SJSA1 (cell line): Measurements from ENCODE around the gene SPHKAP. TPM values are rescaled to one million over a fixed set of nuclear protein-coding genes. Genes with fewer than 3 reads are reported as not detected.
"Not testable (repeated sequence)": the region's sequence is repeated elsewhere in the genome, so short reads cannot be mapped to it uniquely, and the experiment has no call there.

Experiments
- DNase-seq, 2 experiments: peaks; one replicate each; pipeline ENCODE4 v3.0.0-alpha.2; 2015 to 2020; ENCODE audit warnings: low spot score in 2 of 2, low read depth in 1 of 2
- H3K27ac ChIP-seq: fragments of 250-450 bp; sonication (Bioruptor Pico); 2 replicates; pipeline ENCODE4 v1.5.1; 2020; ENCODE audit warnings: mild to moderate bottlenecking, moderate library complexity
- H3K27me3 ChIP-seq: fragments of 250-450 bp; sonication (Bioruptor Pico); replicated peaks from 2 replicates; pipeline ENCODE4 v1.5.1; 2020; ENCODE audit warnings: mild to moderate bottlenecking, moderate library complexity
- H3K36me3 ChIP-seq: fragments of 250-450 bp; sonication (Bioruptor Pico); 2 replicates; pipeline ENCODE4 v1.5.1; 2020; ENCODE audit warnings: mild to moderate bottlenecking
- H3K4me1 ChIP-seq: fragments of 250-450 bp; sonication (Bioruptor Pico); replicated peaks from 2 replicates; pipeline ENCODE4 v1.6.1; 2021; ENCODE audit warnings: mild to moderate bottlenecking
- H3K4me3 ChIP-seq: fragments of 250-450 bp; sonication (Bioruptor Pico); 2 replicates; pipeline ENCODE4 v1.5.1; 2020; ENCODE audit warnings: mild to moderate bottlenecking
- H3K9me3 ChIP-seq: fragments of 250-450 bp; sonication (Bioruptor Pico); replicated peaks from 2 replicates; pipeline ENCODE4 v1.5.1; 2020; ENCODE audit warnings: mild to moderate bottlenecking
- total RNA-seq: library from RNA; depleted of rRNA; stranded (reverse); fragments of >200 nt; shearing (Covaris generic); gene quantifications from 2 replicates; pipeline ENCODE4 v1.2.3, GENCODE V29; 2014; rRNA removed

The SPHKAP gene, protein sequence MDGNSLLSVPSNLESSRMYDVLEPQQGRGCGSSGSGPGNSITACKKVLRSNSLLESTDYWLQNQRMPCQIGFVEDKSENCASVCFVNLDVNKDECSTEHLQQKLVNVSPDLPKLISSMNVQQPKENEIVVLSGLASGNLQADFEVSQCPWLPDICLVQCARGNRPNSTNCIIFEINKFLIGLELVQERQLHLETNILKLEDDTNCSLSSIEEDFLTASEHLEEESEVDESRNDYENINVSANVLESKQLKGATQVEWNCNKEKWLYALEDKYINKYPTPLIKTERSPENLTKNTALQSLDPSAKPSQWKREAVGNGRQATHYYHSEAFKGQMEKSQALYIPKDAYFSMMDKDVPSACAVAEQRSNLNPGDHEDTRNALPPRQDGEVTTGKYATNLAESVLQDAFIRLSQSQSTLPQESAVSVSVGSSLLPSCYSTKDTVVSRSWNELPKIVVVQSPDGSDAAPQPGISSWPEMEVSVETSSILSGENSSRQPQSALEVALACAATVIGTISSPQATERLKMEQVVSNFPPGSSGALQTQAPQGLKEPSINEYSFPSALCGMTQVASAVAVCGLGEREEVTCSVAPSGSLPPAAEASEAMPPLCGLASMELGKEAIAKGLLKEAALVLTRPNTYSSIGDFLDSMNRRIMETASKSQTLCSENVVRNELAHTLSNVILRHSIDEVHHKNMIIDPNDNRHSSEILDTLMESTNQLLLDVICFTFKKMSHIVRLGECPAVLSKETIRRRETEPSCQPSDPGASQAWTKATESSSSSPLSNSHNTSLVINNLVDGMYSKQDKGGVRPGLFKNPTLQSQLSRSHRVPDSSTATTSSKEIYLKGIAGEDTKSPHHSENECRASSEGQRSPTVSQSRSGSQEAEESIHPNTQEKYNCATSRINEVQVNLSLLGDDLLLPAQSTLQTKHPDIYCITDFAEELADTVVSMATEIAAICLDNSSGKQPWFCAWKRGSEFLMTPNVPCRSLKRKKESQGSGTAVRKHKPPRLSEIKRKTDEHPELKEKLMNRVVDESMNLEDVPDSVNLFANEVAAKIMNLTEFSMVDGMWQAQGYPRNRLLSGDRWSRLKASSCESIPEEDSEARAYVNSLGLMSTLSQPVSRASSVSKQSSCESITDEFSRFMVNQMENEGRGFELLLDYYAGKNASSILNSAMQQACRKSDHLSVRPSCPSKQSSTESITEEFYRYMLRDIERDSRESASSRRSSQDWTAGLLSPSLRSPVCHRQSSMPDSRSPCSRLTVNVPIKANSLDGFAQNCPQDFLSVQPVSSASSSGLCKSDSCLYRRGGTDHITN (N-terminal part only)
- total RNA-seq, result not detected in 2 replicates

DNA sequence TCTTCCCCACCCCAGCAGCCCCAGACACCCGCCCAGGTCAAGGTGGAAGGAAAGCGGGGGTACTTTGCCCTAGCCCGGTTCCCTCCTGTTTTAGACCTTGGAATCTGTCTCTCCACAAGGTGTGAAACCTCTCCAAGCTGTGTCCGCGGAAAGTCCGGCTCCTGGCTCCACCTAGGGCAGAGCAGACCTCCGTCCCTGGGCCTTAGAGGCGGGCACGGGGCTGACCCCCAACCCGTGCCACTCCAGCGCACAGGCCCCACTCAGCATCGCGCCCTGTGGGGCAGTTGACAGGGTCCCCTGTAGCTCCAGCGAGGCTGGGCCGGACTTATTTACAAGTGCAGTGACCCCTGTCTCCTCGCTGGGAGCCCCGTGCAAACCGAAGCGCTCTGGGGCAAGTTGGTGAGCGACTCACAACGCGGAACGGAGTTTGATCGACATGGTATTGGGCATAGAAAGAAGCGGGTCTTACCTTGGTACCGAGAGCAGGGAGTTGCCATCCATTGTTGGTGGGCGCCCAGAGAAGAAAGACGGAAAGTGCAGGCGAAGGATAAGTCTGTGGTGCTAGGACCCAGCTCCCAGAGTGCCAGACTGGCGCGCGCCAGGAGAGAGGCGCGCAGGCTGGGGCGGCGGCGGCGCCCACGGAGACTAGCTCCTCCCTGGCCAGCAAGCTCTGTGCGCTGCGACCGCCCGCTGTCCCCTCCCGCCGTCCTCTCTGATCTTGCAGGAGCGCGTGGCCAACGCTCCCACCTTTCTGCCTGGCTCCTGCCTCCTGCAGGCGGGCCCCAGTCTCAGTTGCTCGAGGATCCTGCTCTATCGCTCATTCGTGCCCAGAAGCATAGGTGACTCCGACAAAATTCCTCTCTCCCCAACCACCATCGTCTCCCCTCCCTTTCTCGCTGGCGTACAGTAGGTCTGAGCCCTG lies at the start of gene SPHKAP:
Gene SPHKAP, minus strand, starts transcription at position 590 of the 922 bp plus-strand sequence. Its CDS starts 89 bp downstream, at position 501.
- Histone ChIP-seq H3K36me3 (no peaks in the 10 kb centered on the region), H3K4me3 (no peak within 1 kb of the TSS), H3K9me3 (0 out of 2 replicates have a peak, but pooled peaks cover 3% of the 10 kb centered on the region), H3K27ac (no peak within 1 kb of the TSS), H3K4me1 (no peaks in the 10 kb centered on the region), H3K27me3 (no peaks in the 10 kb centered on the region)
- DNase-seq, result no peak

DNA sequence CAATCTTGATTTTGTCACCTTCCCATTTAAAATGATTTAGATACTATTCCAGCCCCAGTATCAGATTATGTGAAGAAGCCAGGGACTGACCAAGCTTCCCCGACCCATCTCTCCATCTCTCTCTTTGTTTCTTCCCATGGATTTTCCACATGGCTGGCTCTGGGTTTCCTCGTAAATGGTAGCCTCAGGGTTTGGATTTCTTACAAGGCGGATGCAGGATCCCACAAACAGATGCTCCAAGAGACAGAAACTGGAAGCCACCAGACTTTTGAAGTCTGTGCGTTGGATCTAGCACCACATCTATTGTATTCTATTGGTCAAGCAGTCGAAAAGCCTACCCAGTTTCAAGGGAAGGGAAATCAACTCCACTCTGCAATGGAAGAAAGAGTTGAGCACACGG lies 46.0 kb upstream of the SPHKAP start:
- no peaks in the 10 kb centered on the region for H3K27me3 ChIP-seq
- no peaks in the 10 kb centered on the region for H3K36me3 ChIP-seq
- DNase-seq, result no peak
- H3K27ac ChIP-seq, result no peak overlapping the region
- no peaks in the 10 kb centered on the region for H3K9me3 ChIP-seq
- H3K4me3 ChIP-seq, result no peak overlapping the region
- no peaks in the 10 kb centered on the region for H3K4me1 ChIP-seq

DNA sequence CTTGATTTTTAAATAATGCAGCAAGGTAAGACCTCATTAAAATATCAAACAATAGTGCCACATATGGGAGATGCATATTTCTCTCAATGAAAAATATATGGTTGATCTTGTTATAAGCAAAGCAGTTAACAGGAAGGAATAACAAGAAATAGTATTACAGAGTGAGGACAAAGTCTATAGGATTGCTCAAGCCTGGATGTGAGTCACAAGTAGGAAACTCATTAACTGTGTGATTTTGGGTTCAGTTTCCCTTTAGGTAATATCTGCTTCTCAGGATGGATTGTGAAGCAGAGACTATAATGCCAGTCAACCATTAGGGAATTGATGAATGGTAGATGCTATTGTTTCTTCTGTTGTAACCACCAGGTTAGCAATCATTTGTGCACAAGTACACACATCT lies 42.9 kb upstream of the SPHKAP start:
- no peaks in the 10 kb centered on the region for H3K36me3 ChIP-seq
- no peaks in the 10 kb centered on the region for H3K9me3 ChIP-seq
- no peak overlapping the region for H3K27ac ChIP-seq
- DNase-seq, result no peak
- no peak overlapping the region for H3K4me3 ChIP-seq
- no peaks in the 10 kb centered on the region for H3K27me3 ChIP-seq
- H3K4me1 ChIP-seq, result no peaks in the 10 kb centered on the region

DNA sequence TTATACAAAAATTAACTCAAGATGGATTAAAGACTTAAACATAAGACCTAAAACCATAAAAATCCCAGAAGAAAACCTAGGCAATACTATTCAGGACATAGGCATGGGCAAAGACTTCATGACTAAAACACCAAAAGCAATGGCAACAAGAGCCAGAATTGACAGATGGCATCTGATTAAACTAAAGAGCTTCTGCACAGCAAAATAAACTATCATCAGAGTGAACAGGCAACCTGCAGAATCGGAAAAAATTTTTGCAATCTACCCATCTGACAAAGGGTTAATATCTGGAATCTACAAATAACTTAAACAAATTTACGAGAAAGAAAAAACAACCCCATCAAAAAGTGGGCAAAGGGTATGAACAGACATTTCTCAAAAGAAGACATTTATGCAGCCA lies 37.1 kb upstream of the SPHKAP start:
- H3K27me3 ChIP-seq, H3K9me3 ChIP-seq, H3K27ac ChIP-seq, DNase-seq, H3K4me3 ChIP-seq, H3K4me1 ChIP-seq, H3K36me3 ChIP-seq: not testable (repeated sequence)

DNA sequence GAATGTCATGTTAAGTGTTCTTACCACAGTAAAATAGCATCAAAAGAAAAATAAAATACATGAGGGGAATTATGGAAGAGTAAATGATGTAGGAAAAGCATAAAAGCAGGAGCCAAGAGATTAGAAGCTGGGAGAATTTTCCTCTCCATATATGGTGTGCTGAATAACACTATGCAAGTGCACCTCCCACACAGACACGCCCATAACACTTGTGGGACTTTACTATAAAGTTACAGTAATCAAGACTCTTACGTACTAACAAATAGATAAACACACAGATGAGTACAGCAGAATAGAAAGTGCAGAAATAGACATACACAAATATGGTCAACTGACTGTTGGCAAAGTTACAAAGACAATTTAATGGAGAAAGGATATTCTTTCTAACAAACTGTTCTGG lies 16.0 kb upstream of the SPHKAP start:
- Histone ChIP-seq H3K27ac (no peak overlapping the region), H3K27me3 (no peaks in the 10 kb centered on the region), H3K4me1 (no peaks in the 10 kb centered on the region), H3K4me3 (no peak overlapping the region), H3K9me3 (peaks cover 9% of the 10 kb centered on the region; the same call in 1 of the 2 replicates), H3K36me3 (no peaks in the 10 kb centered on the region)
- DNase-seq, result no peak

DNA sequence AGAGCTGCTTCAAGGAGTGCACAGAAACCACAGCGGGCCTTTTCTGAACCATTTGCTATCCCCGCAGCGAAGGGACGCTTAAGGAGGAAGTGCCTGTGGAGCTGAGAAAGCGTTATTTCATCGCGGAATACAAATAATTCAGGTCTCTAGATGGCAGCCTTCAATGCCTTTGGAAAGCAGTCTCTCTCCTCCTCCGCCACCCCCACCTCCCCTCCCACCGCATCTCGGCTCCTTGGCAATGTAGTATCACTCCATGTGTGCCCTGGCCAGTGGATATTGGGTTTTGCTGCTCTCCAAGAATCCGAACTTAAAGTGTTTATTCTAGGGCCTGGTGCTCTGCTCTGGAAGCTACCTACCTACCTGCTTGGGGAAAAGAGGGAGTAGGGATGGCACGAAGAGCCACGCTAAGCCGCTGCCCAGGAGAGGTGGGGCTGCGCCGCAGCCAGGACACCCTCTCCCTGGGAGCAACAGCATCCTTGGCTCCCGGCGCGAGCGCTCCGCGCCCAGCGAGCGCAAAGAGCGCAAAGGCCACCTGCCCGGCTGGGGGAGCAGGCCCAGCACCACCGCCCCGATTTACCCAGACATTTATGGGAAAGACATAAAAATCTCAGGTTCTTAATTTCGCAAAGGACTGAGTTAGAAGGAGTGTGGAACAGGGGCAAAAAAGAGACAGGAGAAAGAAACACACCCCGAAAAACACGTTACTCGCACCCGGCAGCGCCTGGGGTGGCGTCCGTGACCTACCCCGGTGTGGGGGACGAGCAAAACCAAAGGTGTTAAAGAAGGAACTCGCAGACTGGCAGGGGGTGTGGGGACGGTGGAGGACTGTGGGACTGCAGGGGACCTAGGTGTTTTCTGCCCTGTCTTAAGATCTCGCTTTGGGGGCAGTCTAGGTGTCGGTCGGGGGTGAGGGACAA lies 1.0 kb downstream of the SPHKAP start:
- Histone ChIP-seq H3K9me3 (0 out of 2 replicates have a peak, but pooled peaks cover 3% of the 10 kb centered on the region), H3K4me3 (no peak overlapping the region), H3K4me1 (no peaks in the 10 kb centered on the region), H3K27ac (no peak overlapping the region), H3K36me3 (no peaks in the 10 kb centered on the region), H3K27me3 (no peaks in the 10 kb centered on the region)
- no peak for DNase-seq

DNA sequence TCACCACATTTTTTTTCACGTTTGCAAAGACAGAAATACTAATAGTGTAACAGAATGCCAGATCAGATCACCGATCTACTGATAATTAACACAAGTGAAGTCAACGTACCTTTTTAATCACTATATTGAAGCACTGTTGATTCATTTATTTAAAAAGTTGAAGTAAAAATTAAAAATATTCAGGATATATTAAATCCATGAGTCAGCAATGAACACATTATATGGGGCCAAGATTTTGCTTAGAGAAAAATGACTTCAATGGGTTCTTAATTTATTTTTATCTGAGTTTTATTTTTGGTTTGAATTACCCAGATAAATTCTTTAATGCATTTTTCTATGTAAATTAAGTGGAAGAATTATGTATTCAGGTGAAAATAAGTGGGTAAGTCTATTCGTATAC lies 14.2 kb downstream of the SPHKAP start:
- Histone ChIP-seq H3K27ac (no peak overlapping the region), H3K27me3 (no peaks in the 10 kb centered on the region), H3K4me3 (no peak overlapping the region), H3K9me3 (0 out of 2 replicates have a peak, but pooled peaks cover 4% of the 10 kb centered on the region), H3K4me1 (no peaks in the 10 kb centered on the region), H3K36me3 (no peaks in the 10 kb centered on the region)
- no peak for DNase-seq

DNA sequence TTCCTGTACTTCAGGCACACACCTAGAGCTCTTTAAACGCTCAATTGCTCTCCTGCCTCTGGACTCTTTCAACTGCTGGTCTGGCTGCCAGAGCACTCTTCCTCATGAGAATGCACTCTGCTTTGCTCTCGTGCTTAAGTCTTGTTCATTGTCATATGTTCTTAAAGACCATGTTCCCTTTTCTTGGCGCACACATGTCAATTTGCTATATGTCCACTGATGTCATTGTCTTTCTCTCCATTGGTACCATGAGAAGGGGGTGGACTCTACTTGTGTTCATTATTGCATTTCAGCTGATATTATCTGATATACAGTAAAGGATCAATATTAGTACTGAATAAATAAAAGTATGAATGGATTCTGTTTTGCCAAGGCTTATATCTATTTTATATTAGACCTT lies 16.8 kb downstream of the SPHKAP start:
- Histone ChIP-seq H3K4me3 (no peak overlapping the region), H3K27ac (no peak overlapping the region), H3K36me3 (no peaks in the 10 kb centered on the region), H3K27me3 (no peaks in the 10 kb centered on the region), H3K9me3 (peaks cover 7% of the 10 kb centered on the region), H3K4me1 (no peaks in the 10 kb centered on the region)
- no peak for DNase-seq

DNA sequence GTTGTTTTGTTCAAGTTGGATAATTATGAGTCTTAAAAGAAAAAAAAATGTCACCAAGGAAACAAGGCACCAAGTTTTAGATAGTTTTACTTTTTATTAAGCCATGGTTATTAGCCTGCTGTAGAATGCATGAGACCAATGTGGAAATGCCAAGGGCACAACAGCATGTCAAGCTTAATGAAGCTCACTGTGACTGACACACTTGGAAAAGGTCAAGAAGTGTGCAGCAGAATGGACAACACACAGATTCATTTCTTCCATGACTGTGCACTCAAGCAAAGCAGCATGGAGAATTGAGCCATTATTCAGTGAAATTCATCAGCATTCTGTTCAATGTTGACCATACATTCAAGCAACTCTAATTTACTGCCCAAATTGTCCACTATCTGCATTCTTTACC lies 23.6 kb downstream of the SPHKAP start:
- peaks cover 3% of the 10 kb centered on the region for H3K9me3 ChIP-seq
- no peak overlapping the region for H3K27ac ChIP-seq
- no peaks in the 10 kb centered on the region for H3K36me3 ChIP-seq
- H3K27me3 ChIP-seq, result no peaks in the 10 kb centered on the region
- H3K4me1 ChIP-seq, result no peaks in the 10 kb centered on the region
- no peak for DNase-seq
- no peak overlapping the region for H3K4me3 ChIP-seq

DNA sequence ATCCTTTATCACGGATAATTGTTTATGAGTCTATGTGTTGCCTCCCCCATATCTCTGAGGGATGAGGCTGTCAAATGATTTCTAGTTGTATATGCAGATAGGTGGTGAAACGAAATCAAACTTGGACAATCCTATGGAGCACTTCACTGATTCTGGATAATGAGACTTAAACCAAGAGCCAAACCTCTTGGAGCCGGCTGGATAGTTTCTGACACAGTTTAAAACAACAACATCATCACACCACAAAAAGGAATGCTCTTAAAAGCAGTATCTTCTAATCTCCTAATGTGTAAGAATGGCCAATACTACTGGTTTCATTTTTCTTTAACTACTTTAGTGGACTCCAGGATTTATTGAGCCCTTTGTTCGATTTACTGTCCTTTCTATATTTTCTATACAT lies 36.5 kb downstream of the SPHKAP start:
- no peak overlapping the region for H3K4me3 ChIP-seq
- H3K4me1 ChIP-seq, result no peaks in the 10 kb centered on the region
- no peaks in the 10 kb centered on the region for H3K36me3 ChIP-seq
- no peaks in the 10 kb centered on the region for H3K27me3 ChIP-seq
- peaks cover 10% of the 10 kb centered on the region; the same call in 1 of the 2 replicates for H3K9me3 ChIP-seq
- no peak overlapping the region for H3K27ac ChIP-seq
- DNase-seq, result no peak

DNA sequence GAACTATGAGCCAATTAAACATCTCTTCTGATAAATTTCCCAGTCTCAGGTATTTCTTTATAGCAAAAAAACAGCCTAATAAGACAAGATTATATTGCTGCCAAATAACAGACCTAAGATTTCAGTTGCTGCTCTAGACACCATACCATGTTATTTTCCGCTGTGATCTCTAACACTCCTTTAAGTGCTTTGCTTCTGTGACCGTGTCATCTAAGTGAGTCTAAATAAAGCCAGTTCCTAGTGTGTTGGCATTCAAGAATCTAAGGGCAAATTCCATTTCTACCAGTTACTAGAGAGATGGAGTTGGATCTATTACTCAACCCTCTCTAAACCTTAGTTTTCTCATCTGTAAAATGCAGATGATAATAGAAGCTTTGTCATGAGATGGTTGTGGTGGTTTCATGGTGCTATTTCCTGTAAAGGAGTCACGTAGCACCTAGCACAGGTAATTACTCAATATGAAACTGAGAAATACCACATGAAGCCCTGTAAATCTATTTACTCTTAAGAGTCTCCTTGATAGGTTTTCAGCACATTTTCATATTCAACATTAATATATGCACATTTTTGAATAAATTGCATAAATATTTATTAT lies 40.5 kb downstream of the SPHKAP start:
- H3K27ac ChIP-seq, result no peak overlapping the region
- no peak overlapping the region for H3K4me3 ChIP-seq
- no peak for DNase-seq
- no peaks in the 10 kb centered on the region for H3K36me3 ChIP-seq
- 0 out of 2 replicates have a peak, but pooled peaks cover 4% of the 10 kb centered on the region for H3K9me3 ChIP-seq
- H3K27me3 ChIP-seq, result no peaks in the 10 kb centered on the region
- H3K4me1 ChIP-seq, result no peaks in the 10 kb centered on the region
